Adrenal gland (tissue), 5 donors: Measurements from ENCODE around the gene AFTPH.

Experiments
- POLR2A ChIP-seq, 2 donors: fragments of 450-650 bp; IDR thresholded peaks; one replicate each; pipeline ENCODE4 v1.6.1; 2017; ENCODE audit warnings: antibody characterized with exemption in 2 of 2, mild to moderate bottlenecking in 2 of 2, moderate library complexity in 1 of 2
- TF ChIP-seq, protein P1 (sequence below), 6 experiments: fragments of 450-650 bp in 4 of 6; fragments of 200-600 bp in 2 of 6; sonication (generic) in 1 of 6; IDR thresholded peaks; 1 replicate in 5 of 6; 2 replicates in 1 of 6; pipeline versions ENCODE4 v1.5.1 to v1.8.0; 2016 to 2021; ENCODE audit warnings: antibody characterized with exemption in 6 of 6, mild to moderate bottlenecking in 2 of 6, moderate library complexity in 1 of 6
- donor health status: DM: no; HTN: no; CAD: no.

DNA sequence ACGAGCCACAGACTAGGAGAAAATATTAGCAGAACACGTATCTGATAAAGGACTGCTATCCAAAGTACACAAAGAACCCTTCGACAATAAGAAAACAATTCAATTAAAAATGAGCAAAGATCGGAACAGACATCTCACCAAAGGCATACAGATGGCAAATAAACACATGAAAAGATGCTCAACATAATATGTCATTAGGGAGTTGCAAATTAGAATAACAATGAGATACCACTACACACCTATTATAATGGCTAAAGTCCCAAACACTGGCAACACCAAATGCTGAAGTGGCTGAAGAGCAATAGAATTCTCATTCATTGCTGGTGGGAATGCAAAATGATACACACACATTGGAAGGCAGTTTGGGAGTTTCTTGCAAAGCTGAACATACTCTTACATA lies 96.5 kb downstream of the AFTPH start:
- TF ChIP-seq, protein P1, sequence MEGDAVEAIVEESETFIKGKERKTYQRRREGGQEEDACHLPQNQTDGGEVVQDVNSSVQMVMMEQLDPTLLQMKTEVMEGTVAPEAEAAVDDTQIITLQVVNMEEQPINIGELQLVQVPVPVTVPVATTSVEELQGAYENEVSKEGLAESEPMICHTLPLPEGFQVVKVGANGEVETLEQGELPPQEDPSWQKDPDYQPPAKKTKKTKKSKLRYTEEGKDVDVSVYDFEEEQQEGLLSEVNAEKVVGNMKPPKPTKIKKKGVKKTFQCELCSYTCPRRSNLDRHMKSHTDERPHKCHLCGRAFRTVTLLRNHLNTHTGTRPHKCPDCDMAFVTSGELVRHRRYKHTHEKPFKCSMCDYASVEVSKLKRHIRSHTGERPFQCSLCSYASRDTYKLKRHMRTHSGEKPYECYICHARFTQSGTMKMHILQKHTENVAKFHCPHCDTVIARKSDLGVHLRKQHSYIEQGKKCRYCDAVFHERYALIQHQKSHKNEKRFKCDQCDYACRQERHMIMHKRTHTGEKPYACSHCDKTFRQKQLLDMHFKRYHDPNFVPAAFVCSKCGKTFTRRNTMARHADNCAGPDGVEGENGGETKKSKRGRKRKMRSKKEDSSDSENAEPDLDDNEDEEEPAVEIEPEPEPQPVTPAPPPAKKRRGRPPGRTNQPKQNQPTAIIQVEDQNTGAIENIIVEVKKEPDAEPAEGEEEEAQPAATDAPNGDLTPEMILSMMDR (IDR thresholded peaks at IDR 0.05) = no peak
- TF ChIP-seq POLR2A (IDR thresholded peaks at IDR 0.05) = no peak
